PC-3 (cell line): ENCODE data around the gene CMTM7.

ENCODE experiments used
- EZH2 ChIP-seq: fragments of 300-600 bp; sonication (generic); IDR thresholded peaks from one replicate; pipeline ENCODE4 v1.6.1; 2017; ENCODE audit warnings: antibody characterized with exemption, mild to moderate bottlenecking, low read length; ENCODE audit not compliant: unreplicated experiment
- EZH2phosphoT487 ChIP-seq: fragments of 300-600 bp; sonication (generic); IDR thresholded peaks from 2 replicates; pipeline ENCODE4 v1.6.1; 2018; ENCODE audit warnings: mild to moderate bottlenecking, antibody characterized with exemption, low read length, borderline replicate concordance
- TF ChIP-seq, protein P1 (sequence below): fragments of 300-600 bp; sonication (generic); conservative IDR thresholded peaks from 2 replicates; pipeline ENCODE4 v1.5.1; 2017; ENCODE audit warnings: antibody characterized with exemption, low read depth, mild to moderate bottlenecking, low read length

DNA sequence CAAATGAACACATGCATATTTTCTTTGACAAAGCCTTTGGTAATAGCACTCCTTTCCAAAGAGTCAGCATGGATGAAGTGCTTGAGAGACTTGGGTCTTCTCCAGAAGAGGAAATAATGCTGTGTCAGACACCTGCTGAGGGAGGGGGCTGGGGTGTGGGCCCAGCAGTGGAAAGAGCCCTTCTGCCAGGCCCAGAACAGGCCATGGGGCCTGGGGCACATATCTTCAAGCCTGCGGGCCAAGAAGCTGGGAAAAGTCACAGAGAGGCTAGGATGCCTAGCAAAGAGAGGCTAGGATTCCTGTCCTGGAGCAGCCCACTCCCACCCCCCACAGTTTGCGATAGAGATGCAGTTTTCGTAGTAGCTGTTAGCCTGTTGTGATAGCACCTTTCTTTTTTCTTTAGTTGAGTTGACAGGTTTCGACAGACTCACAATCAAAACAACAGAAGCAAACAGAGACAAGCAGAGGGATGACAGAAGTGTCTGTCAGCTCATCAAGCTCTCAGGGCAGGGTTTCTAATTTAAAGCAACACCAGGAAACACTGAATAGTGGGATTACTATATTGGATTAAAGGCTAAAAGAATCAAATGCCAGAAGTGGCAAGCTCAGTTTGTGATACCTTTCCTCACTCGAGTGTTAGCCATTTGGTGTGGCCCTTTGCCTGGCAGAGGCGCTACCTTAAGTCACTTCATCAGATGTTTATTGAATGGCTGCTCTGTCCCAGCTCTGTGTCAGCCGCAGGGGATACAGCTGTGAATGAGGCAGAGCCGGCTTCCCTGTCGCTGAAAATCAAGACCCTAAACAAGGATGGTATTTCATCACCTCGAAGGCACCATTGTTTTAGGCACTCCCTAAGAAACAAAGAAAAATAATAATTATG, 19.0 kb downstream of the CMTM7 start:
- TF ChIP-seq EZH2phosphoT487 (no peak), EZH2 (no peak)
- TF ChIP-seq, protein P1, sequence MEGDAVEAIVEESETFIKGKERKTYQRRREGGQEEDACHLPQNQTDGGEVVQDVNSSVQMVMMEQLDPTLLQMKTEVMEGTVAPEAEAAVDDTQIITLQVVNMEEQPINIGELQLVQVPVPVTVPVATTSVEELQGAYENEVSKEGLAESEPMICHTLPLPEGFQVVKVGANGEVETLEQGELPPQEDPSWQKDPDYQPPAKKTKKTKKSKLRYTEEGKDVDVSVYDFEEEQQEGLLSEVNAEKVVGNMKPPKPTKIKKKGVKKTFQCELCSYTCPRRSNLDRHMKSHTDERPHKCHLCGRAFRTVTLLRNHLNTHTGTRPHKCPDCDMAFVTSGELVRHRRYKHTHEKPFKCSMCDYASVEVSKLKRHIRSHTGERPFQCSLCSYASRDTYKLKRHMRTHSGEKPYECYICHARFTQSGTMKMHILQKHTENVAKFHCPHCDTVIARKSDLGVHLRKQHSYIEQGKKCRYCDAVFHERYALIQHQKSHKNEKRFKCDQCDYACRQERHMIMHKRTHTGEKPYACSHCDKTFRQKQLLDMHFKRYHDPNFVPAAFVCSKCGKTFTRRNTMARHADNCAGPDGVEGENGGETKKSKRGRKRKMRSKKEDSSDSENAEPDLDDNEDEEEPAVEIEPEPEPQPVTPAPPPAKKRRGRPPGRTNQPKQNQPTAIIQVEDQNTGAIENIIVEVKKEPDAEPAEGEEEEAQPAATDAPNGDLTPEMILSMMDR: no peak
